ENCODE results near the gene CEMIP.

The CEMIP gene

DNA sequence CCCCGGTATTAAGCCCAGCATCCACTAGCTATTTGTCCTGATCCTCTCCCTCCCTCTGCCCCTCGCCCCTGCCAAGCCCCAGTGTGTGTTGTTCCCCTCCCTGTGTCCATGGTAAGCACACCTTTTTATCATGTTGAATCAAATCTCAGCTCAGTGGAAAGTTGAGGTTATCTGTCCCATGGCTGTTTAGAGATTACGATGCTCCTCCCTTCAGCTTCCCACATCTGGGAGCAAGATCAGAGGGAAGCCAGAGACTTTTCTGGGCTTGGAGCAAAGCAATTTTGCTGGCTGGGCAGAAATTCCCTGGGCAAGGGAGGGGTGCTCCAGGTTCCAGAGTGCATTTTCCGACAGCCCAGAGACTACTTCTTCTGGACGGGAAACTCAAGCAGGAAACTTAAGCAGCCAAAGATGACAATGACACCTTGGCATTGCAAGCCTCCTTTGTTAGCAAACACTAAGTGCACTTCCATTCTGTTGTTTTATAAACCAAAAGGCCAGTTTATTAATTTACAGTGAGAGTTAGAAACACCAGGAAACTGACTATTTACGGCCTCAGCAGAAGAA is 105.9 kb downstream of the CEMIP start:
- TF ChIP-seq, protein P1, sequence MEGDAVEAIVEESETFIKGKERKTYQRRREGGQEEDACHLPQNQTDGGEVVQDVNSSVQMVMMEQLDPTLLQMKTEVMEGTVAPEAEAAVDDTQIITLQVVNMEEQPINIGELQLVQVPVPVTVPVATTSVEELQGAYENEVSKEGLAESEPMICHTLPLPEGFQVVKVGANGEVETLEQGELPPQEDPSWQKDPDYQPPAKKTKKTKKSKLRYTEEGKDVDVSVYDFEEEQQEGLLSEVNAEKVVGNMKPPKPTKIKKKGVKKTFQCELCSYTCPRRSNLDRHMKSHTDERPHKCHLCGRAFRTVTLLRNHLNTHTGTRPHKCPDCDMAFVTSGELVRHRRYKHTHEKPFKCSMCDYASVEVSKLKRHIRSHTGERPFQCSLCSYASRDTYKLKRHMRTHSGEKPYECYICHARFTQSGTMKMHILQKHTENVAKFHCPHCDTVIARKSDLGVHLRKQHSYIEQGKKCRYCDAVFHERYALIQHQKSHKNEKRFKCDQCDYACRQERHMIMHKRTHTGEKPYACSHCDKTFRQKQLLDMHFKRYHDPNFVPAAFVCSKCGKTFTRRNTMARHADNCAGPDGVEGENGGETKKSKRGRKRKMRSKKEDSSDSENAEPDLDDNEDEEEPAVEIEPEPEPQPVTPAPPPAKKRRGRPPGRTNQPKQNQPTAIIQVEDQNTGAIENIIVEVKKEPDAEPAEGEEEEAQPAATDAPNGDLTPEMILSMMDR (IDR thresholded peaks at IDR 0.05), result no peak
- Histone ChIP-seq H3K4me3 (no peak overlapping the region), H3K27ac (no peak overlapping the region), H3K4me1 (no peaks in the 10 kb centered on the region), H3K36me3 (no peaks in the 10 kb centered on the region), H3K9me3 (no peaks in the 10 kb centered on the region), H3K27me3 (no peaks in the 10 kb centered on the region)
- no peak for DNase-seq
- intact Hi-C loops (cut with DNase I; ENCODE audit: low total_unique reads), result no loop called here

DNA sequence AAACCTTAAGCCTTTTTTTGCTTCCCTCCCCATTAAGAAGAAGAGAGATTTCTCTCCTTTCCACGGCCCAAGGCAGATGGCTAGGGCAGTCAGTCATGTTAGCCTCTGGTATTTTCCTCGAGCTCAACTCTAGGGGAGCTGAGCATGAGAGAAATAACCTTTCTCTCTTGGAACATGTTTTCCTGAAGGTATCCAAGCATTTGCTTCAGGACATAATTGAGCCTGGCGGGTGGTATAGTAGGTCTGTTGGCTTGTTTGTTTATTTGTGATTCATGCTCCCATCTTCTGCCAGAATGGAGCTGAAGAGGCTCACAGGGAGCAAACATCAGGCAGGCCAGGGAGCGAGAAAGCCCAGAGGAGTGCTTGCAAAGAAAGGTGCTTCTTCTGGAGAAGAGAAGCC is 108.0 kb downstream of the CEMIP start:
- H3K27me3 ChIP-seq, result no peaks in the 10 kb centered on the region
- H3K4me1 ChIP-seq, result peaks cover 0 to 10% (median 2%) of the 10 kb centered on the region in 4 donors
- intact Hi-C loops (cut with DNase I; ENCODE audit: low total_unique reads), result no loop called here
- DNase-seq, result no peak
- H3K4me3 ChIP-seq, result no peak overlapping the region
- H3K9me3 ChIP-seq, result no peaks in the 10 kb centered on the region
- H3K36me3 ChIP-seq, result no peaks in the 10 kb centered on the region
- TF ChIP-seq, protein P1 (IDR thresholded peaks at IDR 0.05), result no peak
- H3K27ac ChIP-seq, result no peak overlapping the region

DNA sequence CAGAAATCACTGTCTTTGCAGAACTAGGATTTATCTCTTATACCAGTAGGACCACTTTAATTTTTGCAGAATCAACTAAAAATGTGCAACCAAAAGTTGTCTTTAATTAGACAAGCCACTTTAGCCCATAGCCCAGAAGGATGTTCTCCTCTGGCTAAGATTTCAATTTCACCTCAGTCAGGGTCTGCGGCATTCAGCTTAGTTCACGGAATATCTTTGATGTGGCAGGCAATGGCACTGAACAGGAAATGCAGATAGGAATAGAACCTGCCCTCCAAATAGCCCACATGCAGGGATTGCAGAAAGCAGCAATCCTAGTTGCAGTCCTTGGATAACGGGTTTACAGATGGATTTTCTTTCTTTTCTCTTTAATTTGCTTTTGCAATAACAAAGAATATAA is 109.7 kb downstream of the CEMIP start:
- H3K4me3 ChIP-seq, result no peak overlapping the region
- H3K9me3 ChIP-seq, result no peaks in the 10 kb centered on the region
- peaks cover 0 to 9% (median 0%) of the 10 kb centered on the region in 3 donors for H3K36me3 ChIP-seq
- intact Hi-C loops (cut with DNase I; ENCODE audit: low total_unique reads), result no loop called here
- H3K27me3 ChIP-seq, result no peaks in the 10 kb centered on the region
- H3K4me1 ChIP-seq, result peaks cover 0 to 10% (median 2%) of the 10 kb centered on the region in 4 donors
- DNase-seq, result no peak
- no peak overlapping the region for H3K27ac ChIP-seq
- TF ChIP-seq, protein P1 (IDR thresholded peaks at IDR 0.05), result no peak

DNA sequence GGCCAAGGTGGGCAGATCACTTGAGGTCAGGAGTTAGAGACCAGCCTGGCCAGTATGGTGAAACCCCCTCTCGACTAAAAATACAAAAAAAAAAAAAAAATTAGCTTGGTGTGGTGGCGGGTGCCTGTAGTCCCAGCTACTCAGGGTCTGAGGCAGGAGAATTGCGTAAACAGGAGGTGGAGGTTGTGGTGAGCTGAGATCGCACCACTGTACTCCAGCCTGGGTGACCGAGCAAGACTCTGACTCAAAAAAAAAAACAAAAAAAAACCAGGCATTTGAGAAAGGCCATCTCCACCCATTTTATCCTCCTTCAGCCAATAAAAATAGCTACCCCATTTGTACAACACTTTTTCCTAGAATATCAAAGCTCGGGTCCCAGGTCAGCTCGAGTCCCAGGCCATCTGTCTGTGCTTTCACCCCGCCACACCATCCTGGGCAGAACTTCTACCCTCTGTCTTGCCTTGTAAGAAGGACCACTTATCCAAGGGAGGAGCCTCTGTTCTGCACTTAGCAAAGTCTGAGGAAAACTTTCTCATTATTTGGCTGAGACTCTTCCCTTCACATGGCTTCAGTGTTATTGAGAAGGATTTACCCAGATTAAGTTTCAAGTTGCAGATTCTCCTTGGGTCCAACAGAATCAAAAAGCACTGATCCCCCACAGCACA is 111.3 kb downstream of the CEMIP start:
- H3K27ac ChIP-seq, result no peak overlapping the region
- no peak overlapping the region for H3K4me3 ChIP-seq
- H3K4me1 ChIP-seq, result peaks cover 0 to 10% (median 2%) of the 10 kb centered on the region in 4 donors
- H3K9me3 ChIP-seq, result no peaks in the 10 kb centered on the region
- no peaks in the 10 kb centered on the region for H3K27me3 ChIP-seq
- TF ChIP-seq, protein P1 (IDR thresholded peaks at IDR 0.05), result no peak
- no peak for DNase-seq
- intact Hi-C loops (cut with DNase I; ENCODE audit: low total_unique reads), result no loop called here
- H3K36me3 ChIP-seq, result peaks cover 0 to 9% (median 0%) of the 10 kb centered on the region in 3 donors

DNA sequence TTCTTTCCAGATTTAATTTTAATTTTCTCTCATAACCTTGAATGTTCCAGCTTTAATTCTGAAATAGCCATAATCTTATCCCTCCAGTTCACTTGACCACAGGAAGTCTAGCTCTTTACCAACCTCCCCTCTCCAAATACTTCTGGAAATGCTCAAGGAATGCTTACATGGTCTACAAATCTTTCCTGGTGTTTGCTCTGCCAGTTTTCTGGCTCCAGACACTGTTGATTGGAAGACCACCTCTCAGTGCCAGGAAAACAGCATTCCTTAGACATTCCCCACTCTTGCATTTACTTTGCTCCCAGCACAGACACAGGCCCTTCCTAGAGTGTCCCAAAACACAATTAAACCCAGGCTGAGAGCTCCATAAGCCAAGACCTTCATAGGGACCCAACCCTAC is 111.8 kb downstream of the CEMIP start:
- Histone ChIP-seq H3K36me3 (peaks cover 0 to 13% (median 4%) of the 10 kb centered on the region in 3 donors), H3K27ac (no peak overlapping the region), H3K4me3 (no peak overlapping the region), H3K27me3 (no peaks in the 10 kb centered on the region), H3K4me1 (peaks cover 0 to 10% (median 2%) of the 10 kb centered on the region in 4 donors), H3K9me3 (no peaks in the 10 kb centered on the region)
- intact Hi-C loops (cut with DNase I; ENCODE audit: low total_unique reads), result no loop called here
- TF ChIP-seq, protein P1 (IDR thresholded peaks at IDR 0.05), result no peak
- DNase-seq, result no peak

All from tibial artery (tissue), 4 donors.